Endothelial cell of hepatic sinusoid (primary cell): ENCODE results near the gene EPS8L1.
"Not testable (repeated sequence)": the region's sequence is repeated elsewhere in the genome, so short reads cannot be mapped to it uniquely, and the experiment has no call there.

Experiments
- in situ Hi-C: cut with HindIII; loops from 2 replicates; pipeline ENCODE4 v1.10.0; 2017; ENCODE audit warnings: low sequenced_read_pairs

Gene EPS8L1

DNA sequence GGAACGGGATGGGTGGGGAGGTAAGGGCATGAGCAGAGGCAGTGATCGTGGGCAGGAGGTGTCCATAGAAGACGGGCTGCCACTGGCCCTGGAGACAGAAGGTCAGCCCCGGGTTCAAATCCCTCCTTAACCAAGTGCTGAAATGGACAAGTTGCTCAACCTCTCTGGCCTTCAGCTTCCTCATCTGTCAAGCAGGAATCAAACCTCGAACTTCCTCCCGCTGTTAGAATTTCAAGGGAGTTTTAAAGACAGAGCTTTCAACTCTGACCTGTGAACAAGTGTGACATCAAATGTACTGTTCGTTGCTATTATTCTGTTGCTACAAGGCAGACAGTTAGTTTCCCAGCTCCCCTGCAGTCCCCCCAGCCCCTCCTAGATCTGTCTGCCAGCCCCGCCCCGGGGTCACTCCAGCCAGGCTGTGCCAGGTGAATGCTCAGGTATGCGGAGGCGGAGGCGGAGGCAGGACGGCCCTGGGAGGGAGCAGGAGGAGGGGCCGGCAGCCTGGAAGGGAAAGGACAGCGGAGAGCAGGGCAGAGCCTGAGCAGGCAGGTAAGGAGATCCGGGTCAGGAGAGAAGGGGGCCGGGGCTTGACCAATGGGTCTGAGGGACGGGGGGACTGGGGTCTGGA lies at the start of gene EPS8L1:
EPS8L1 (plus strand) TSS at position 499 of the 628 bp plus-strand sequence. CDS start 576 bp downstream, outside the sequence.
- in situ Hi-C loops: no loop called here

DNA sequence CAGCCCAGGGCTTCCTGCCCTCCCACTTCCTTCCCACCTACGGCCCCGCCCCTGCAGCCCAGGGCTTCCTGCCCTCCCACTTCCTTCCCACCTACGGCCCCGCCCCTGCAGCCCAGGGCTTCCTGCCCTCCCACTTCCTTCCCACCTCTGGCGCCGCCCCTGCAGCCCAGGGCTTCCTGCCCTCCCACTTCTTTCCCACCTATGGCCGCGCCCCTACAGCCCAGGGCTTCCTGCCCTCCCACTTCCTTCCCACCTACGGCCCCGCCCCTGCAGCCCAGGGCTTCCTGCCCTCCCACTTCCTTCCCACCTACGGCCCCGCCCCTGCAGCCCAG lies 48.6 kb upstream of the EPS8L1 start:
- in situ Hi-C loops: not testable (repeated sequence)

DNA sequence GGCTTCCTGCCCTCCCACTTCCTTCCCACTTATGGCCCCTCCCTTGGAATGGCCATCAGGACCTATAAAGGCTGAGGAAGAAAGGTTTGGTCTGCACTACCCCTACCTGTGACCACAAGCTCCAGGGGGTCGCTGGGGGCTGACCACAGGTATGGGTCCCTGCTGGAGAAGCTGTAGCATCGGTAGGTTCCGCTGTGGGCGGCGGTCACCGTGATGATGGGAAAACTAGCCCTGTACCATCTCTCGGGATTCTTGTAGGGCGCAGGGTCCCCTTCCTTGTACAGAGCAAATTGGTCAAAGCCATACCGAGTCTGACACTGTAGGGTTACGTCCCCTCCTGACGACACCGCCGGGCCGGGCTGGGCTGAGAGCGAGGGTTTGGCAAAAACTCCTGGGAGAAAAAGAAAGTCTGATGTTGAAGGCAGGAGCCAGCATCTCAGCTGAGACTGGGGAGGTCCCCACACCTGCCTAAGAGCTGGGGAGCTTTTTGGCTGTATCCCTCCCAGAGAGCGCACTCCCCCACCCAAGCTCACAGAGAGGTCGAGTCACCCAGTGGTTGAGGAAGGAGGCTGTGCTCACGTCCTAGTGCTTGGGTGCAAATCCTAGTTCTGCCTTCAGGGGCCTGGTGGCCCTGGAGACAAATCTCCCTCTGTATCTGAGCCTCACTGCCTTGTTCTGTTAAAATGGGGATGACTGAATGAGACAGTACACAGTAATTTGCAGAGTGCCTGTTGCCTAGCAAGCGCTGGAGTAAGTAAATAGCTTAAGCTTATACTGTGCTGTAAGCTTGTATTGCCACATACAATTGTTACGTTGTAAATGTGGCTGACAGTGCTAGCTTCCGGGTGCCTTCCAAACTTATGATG lies 48.0 kb upstream of the EPS8L1 start:
- in situ Hi-C loops: no loop called here

DNA sequence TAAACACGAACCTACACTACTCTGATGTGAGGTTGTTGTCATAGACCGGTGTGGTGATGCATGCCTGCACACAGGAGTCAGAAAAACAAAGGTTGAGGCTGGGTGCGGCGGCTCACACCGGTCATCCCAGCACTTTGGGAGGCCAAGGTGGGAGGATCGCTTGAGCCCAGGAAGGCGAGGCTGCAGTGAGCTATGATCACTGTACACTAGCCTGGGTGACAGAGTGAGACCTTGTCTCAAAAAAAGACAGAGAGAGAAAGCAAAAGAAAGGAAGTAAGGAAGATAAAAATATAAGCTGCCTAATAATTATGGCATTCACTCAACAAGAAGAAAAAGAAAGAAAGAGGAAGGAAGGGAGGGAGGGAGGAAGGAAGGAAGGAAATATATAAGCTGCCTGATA lies 46.9 kb upstream of the EPS8L1 start:
- in situ Hi-C loops: no loop called here

DNA sequence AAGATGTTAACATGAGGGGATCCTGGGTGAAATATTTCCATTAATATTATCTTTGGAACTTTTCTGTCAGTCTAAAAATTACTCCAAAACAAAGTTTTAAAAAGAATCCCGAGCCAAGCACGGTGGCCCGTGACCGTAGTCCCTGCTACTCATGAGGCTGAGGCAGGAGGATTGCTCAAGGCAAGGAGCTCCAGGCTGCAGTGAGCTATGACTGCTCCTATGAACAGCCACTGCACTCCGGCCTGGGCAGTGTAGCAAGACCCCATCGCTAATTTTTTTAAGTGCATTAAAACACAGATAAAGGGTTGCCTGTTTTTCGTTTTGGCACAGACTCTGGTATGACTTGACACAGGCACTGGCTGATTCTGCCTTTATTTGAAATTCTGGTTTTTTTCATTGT lies 44.5 kb upstream of the EPS8L1 start:
- in situ Hi-C loops: no loop called here

DNA sequence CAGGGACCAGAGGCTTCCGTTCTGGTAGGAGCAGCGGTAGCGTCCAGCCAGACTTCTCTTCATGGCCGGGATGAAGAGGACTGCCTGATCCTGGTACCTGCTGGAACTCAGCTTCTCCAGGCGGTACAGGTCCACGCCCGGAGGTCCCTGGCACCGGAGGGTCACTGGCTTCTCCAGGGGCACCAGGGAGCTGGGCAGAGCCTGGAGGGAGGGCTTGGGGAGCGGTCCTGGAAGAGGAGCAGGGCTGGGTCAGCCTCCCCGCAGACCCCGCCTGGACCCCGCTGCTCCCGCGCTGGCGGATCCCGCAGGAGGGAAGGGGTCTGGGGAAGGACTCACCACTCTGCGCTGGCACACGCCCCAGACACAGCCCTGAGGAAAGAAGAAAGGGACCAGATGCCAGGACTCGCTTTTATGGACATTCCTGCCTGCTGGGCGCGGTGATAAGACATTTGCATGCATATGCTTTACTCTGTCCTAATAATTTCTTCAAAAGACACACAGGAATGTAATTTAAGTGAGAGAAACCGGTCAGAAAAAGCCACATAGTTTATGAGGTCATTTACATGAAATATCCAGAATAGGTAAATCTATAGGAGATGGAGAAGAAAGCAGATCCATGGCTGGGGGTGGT lies 43.4 kb upstream of the EPS8L1 start:
- in situ Hi-C loops: no loop called here

DNA sequence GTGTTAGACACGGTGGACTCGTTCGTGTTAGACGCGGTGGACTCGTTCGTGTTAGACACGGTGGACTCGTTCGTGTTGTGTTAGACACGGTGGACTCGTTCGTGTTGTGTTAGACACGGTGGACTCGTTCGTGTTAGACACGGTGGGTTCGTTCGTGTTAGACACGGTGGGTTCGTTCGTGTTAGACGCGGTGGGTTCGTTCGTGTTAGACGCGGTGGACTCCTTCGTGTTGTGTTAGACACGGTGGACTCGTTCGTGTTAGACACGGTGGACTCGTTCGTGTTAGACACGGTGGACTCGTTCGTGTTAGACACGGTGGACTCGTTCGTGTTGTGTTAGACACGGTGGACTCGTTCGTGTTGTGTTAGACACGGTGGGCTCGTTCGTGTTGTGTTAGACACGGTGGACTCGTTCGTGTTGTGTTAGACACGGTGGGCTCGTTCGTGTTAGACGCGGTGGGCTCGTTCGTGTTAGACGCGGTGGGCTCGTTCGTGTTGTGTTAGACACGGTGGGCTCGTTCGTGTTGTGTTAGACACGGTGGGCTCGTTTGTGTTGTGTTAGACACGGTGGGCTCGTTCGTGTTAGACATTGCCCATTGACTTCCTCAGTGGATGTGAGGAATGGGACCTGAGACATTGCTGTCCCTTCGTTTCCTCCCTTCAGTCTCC lies 42.6 kb upstream of the EPS8L1 start:
- in situ Hi-C loops: not testable (repeated sequence)

DNA sequence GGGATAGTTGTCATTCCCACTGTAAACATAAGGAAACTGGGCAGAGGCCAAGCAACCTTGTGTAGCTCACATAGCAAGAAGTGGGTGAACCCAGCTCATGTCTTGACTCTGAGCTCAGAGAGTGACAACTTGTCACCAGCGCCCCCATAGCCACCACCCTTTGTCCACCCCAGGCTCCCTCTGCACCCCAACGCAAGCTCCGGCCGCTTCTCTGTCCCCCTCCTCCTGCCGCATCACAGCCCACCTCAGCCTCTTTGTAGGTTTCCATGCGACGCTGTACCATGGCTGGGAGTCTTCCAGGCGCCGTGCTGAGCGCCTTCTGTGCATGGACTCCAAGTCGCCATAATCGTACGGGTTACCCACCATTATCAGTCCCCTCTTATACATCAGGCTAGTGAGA lies 40.9 kb upstream of the EPS8L1 start:
- in situ Hi-C loops: no loop called here

DNA sequence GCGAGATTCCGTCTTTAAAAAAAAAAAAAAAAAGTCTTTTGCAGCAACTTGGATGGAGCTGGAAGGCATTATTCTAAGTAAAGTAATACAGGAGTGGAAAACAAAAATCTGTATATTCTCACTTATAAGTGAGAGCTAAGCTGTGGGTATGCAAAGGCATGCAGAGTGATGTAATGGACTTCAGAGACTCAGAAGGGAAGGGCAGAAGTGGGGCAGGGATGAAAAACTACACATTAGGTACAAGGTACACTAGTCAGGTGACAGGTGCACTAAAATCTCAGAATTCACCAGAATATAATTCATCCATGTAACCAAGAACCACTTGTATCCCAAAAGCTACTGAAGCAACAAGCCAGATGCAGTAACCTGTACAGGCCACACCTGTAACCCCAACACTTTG lies 39.6 kb upstream of the EPS8L1 start:
- in situ Hi-C loops: no loop called here

DNA sequence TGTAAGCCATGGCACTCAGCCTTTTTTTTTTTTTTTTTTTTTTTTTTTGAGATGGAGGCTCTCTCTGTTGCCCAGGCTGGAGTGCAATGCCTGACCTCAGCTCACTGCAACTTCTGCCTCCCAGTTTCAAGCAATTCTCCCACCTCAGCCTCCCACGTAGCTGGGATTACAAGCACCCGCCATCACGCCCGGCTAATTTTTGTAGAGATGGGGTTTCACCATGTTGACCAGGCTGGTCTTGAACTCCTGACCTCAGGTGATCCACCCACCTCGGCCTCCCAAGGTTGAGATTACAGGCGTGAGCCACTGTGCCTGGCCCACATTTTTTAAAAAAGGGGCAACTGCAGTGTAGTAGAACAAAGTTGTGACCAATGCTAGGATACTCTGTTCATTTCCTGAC lies 38.1 kb upstream of the EPS8L1 start:
- in situ Hi-C loops: not testable (repeated sequence)

DNA sequence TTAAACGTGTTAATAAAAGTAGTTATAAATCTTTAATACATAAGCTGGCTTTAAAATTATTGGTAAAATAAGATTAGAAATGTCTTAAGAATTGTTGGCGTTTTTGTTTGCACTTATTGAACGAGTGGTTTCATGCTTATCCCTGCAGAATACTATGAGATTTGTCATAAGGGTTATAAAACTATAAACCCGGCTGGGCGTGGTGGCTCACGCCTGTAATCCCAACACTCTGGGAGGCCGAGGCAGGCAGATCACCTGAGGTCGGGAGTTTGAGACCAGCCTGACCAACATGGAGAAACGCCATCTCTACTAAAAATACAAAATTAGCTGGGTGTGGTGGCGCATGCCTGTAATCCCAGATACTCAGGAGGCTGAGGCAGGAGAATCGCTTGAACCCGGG lies 35.0 kb upstream of the EPS8L1 start:
- in situ Hi-C loops: not testable (repeated sequence)

DNA sequence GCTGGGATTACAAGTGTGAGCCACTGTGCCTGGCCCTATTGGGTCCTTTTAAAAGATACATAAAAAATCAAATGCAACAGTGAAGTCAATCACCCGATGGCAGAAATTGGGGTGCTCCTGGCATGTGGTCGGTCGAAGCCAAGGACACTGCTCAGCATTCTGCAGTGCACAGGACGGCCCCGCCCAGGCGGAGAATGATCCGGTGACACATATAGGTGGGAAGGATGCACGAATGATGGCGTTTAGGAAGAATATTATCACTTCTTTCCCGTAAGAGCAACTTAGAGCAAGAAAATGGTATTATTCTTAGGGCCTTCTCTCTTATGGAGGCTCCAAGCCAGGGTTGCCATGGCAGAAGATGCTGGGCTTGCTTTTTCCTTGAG lies 34.4 kb upstream of the EPS8L1 start:
- in situ Hi-C loops: no loop called here

DNA sequence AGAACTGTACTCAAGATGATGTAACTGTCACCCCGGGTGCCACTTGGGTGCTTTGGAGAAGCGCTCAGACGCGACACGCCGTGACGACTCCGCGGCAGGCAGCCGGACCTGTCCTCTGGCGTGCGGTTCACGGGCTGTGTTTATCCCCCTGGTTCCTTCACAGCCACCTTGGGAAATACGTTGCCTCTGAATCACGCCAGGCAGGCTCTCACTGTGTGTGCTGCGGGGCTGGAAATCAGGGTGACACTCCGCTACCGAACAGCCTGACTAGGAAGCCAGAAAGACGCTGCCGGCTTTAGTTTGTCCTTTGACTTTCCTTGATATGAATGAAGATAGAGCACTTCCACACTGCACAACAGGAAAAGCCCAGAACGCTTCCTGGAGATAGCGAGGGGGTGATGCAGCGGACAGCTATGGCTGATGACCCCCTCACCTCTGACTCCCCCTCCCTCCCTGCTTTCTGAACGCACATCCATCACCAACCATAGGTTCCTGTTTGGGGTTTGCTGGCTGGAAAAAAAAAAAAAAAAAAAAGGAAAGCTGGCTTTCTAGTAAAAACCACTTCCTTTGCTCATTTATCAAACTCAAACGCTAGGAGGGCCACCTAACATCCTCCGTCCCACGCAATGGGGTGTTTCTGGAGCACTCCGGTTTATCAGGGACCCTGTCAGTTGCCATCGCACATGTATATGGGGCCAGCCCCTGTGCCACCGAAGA lies 33.9 kb upstream of the EPS8L1 start:
- in situ Hi-C loops: no loop called here

DNA sequence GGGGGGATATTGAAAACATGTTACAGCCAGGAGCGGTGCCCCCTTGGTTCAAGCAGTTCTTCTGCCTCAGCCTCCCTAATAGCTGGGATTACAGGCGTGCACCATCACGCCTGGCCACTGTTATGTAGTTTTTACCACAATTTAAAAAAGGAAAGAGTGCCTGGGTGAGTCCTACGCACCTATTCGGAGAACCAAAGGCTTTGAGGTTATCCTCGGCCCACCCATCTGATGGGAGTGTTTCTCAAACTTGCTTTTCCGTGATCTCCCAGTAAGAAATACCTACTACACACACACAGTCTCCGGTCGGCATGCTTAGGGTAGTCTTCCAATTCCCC lies 33.4 kb upstream of the EPS8L1 start:
- in situ Hi-C loops: no loop called here

DNA sequence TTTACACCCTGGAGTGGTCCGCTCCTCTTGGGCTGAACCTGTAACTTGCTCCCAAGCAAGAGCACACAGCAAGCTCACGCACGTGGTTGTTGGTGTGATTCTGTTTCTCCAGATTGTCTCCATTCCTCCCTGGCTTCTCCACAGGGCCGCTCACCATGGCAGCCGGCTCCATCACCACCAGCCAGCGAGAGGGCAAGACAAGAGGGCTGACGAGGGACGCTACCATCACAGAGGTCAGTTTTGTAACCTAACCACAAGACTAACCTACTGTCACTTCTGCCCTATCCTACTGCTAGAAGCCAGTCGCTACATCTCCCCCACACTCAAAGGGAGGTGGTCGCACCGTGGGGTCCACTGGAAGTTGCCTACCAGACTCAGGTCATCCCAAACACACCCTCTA lies 33.0 kb upstream of the EPS8L1 start:
- in situ Hi-C loops: no loop called here

DNA sequence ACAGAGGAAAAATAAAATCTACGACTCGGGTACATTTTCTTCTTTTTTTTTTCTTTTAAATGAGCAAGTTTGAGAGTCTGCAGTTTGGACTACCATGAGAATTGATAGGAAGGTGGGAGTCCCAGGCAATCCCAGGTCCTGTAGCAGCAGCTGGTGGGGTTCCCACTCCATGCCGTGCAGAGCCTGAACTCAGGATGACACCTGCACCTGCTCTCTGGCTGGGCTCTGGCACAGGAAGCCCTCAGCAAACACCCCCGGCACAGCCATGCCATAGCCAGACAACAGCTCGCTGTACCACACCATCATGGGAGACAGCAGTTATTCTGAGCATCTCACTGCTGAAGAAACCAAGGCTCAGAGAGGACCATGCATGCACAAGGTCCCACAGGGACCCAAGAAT lies 31.4 kb upstream of the EPS8L1 start:
- in situ Hi-C loops: no loop called here

DNA sequence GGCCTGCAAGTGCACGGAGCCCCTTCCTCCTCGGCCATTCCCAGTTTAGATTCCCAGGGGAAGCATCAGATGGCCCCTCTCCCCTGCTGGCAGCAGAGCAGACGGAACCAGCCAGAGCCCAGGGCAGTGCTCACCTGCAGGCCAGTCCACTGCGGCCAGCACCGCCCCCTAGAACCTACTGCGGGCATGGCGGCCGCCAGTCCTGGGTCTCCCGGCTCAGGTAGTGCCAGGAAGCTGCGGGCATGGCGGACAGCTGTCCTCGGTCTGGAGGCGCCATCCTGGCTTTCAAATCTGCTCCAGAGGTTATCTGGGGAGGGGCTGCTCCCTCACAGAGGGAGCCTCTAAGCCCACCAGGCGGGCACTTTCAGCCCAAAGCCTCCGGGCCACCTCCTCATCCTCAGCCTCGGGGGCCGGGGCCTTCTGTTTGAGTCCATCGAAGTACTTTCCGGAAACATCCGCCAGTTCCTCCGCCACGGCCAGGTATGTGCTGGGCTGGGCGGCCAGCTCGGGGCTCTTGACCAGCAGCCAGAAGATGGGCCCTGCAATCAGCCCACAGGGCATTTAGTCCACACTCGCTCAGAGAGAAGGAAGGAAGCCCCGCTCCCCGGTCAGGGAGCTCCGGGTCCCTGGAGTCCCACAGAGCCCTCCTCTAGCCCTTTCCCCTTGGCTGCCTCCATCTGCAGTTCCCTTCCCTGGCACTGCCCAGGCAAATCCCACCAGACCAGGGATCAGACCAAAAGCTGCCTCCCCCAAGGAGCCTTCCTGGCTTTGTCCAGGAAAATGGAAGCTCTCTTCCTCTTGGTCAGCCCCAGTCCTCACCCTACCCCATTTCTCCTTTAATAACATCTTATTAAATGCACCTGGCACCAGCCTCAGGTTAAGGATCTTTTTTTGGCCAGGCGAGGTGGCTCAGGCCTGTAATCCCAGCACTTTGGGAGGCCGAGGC lies 30.6 kb upstream of the EPS8L1 start:
- in situ Hi-C loops: no loop called here

DNA sequence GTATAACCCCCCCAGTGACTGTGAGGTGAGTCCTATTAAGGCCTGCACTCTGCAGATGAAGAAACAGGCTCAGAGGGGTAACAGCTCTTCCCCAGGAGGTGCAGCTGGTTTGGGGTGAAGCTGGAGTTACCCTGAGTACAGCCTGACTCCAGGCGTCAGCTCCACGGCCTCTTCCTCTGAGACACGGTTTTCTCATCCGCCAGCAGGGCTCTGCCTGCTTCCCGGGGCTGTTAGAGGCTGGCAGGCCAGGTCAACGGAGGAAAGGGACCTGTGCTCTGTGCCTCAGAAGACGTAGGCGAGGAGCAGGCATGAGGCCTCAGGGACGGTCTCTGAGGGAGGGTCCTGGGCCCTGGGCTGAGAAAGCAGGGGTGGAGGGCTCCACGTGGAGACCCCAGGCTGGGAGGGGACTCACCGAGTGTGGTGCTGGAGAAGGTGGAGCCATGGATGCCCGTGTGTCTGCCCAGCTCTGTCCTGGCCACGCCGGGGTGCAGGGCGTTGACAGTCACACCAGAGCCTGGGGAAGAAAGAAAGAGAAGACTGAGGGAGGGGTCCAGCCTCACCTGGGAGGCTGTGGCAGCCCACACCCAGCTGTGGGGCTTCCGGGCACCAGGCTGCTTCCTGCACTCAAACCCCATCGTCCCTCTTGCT lies 28.6 kb upstream of the EPS8L1 start:
- in situ Hi-C loops: no loop called here

DNA sequence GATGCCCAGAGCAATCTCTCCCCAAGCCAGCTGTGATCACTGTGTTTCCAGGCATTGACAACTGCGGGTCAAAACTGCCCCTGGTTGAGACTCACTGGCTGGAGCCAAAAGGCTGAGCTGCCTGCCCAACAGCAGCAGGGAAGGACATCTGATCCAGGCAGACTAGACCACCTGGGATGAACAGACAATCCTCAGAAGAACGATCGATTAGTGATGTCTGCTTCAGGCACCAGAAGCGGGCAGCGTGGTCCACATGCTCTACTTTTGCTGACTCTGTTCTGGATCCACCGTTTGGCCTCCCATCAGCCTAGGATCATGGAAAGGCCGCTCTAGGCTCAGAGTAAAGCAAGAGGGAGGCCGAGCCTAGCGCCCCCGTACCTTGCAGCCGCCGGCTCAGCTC lies 27.7 kb upstream of the EPS8L1 start:
- in situ Hi-C loops: no loop called here

DNA sequence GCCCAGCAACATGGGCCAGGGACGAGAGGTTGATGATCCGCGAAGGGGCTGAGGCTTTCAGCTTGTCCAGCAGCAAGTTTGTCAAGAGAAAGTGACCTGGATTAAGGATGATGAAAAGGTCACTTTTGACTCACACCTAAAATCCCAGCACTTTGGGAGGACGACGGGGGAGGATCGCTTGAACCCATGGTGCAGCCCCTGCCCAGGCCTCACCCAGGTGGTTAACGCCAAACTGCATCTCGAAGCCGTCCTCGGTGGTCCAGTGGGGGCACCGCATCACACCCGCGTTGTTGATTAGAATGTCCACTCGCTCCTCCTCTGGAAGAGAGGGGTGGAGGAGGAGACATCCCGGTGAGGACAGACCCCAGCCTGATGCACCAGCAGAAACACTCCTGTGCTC lies 27.2 kb upstream of the EPS8L1 start:
- in situ Hi-C loops: no loop called here
